Activated B cell treated with CpG ODN at 0.5 μM for 24 hours (primary cell): ENCODE measurements around the gene OSBPL8. TPM values are rescaled to one million over a fixed set of nuclear protein-coding genes. Genes with fewer than 3 reads are reported as not detected.
A peak's percentile ranks its signal among the peaks of the same experiment; 100 is the strongest.
"Not testable (repeated sequence)": the region's sequence is repeated elsewhere in the genome, so short reads cannot be mapped to it uniquely, and the experiment has no call there.

Experiments used
- ATAC-seq: fragments of 200-7000 bp; cut with Tn5 transposase; one replicate; pipeline ENCODE4 v1.10.0; 2021; ENCODE audit warnings: low read depth, mild to moderate bottlenecking, moderate library complexity
- CTCF ChIA-PET: fragments of 350-600 bp; sonication (Branson Sonifier 250); formaldehyde crosslinking; loops from one replicate; lab custom pipeline; 2021; ENCODE audit warnings: antibody characterized with exemption; lab: Charles Lee
- POLR2A ChIA-PET: fragments of 350-600 bp; sonication (Branson Sonifier 250); formaldehyde crosslinking; loops from one replicate; lab custom pipeline; 2021; ENCODE audit warnings: antibody characterized with exemption; lab: Charles Lee
- DNase-seq: peaks from one replicate; pipeline ENCODE4 v3.0.0; 2022
- H3K27ac Mint-ChIP-seq: one replicate; pipeline ENCODE4 v1.8.0; 2020; ENCODE audit warnings: mixed read lengths
- H3K27me3 Mint-ChIP-seq: one replicate; pipeline ENCODE4 v1.8.0; 2021; ENCODE audit warnings: mixed read lengths
- H3K36me3 Mint-ChIP-seq: one replicate; pipeline ENCODE4 v1.8.0; 2021; ENCODE audit warnings: low read depth, mixed read lengths
- H3K4me1 Mint-ChIP-seq: one replicate; pipeline ENCODE4 v1.8.0; 2021; ENCODE audit warnings: mixed read lengths
- H3K4me3 Mint-ChIP-seq: one replicate; pipeline ENCODE4 v1.8.0; 2020; ENCODE audit warnings: mild to moderate bottlenecking, mixed read lengths
- H3K9me3 Mint-ChIP-seq: one replicate; pipeline ENCODE4 v1.8.0; 2020; ENCODE audit warnings: mixed read lengths
- CTCF ChIP-seq: fragments of 200-600 bp; IDR thresholded peaks from one replicate; pipeline ENCODE4 v1.8.0; 2022; ENCODE audit warnings: antibody characterized with exemption, mild to moderate bottlenecking
- intact Hi-C: fragments of 100-400 bp; cut with micrococcal nuclease; formaldehyde crosslinking; loops from one replicate; pipeline ENCODE4 v1.15.1; 2024
- total RNA-seq: library from RNA; stranded (reverse); gene quantifications from 2 replicates; pipeline ENCODE4 v1.2.3, GENCODE V29; 2022

The OSBPL8 gene
- total RNA-seq, 1 donor from 2014 or later, result 79.6 TPM

DNA sequence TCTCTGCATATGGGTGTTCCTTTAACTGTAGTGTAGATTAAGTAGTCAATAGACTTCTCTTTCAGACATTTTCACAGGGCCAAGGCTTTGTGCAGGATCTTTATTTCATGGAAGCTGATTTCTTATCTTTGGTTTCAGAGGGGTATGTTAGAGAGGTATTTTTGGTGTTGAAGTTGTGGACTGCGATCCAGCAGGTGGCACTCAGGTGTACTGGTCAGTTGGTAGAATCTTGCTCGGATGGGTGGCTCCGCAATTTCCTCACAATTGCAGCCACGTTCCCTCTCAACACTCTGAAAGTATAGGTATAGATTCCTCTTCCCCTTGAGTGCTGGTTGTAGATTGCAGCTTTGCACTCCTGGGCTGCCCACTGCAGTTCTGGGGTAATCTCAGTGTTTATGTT is 44.3 kb downstream of the OSBPL8 start:
- H3K27ac Mint-ChIP-seq, result no peak overlapping the region
- intact Hi-C loops, result no loop called here
- peaks cover 54% of the 10 kb centered on the region for H3K36me3 Mint-ChIP-seq
- ATAC-seq (no peak), DNase-seq (no peak)
- ChIA-PET POLR2A (no interaction called here), CTCF (interaction anchor here (0.8 to 1.4 kb wide), 2 partner anchors 18 to 71 kb away, joined by 3 to 5 read pairs; no protein-coding TSS in a partner anchor)
- H3K4me3 Mint-ChIP-seq, result no peak overlapping the region
- peaks cover 73% of the 10 kb centered on the region for H3K4me1 Mint-ChIP-seq
- peaks cover 35% of the 10 kb centered on the region for H3K9me3 Mint-ChIP-seq
- H3K27me3 Mint-ChIP-seq, result no peaks in the 10 kb centered on the region
- TF ChIP-seq CTCF, result no peak

GRCh38 chr12:76511116-76511716 is 48.4 kb downstream of the OSBPL8 start:
- Mint-ChIP-seq H3K27ac (peak overlapping the region; percentile 89), H3K4me1 (peaks cover 63% of the 10 kb centered on the region), H3K4me3 (peak overlapping the region; percentile 59), H3K9me3 (peaks cover 23% of the 10 kb centered on the region), H3K36me3 (peaks cover 39% of the 10 kb centered on the region)
- ChIA-PET POLR2A (interaction anchor here (0.6 to 1.6 kb wide), 12 partner anchors 22 to 1031 kb away, joined by 3 to 23 read pairs (median 5); partner anchors contain the start of genes BBS10, GLIPR1, KRR1 and OSBPL8), CTCF (interaction anchor here (0.6 to 1.3 kb wide), 3 partner anchors 43 to 75 kb away, joined by 3 read pairs; no protein-coding TSS in a partner anchor)
- peak; percentile 93 for ATAC-seq
- not testable (repeated sequence) for DNase-seq, H3K27me3 Mint-ChIP-seq
- intact Hi-C loops, result loop anchor here (1.0 to 2.0 kb wide), 8 partner anchors 16 to 1000 kb away; partner anchors contain the start of genes KRR1, NAP1L1, OSBPL8 and PHLDA1

DNA sequence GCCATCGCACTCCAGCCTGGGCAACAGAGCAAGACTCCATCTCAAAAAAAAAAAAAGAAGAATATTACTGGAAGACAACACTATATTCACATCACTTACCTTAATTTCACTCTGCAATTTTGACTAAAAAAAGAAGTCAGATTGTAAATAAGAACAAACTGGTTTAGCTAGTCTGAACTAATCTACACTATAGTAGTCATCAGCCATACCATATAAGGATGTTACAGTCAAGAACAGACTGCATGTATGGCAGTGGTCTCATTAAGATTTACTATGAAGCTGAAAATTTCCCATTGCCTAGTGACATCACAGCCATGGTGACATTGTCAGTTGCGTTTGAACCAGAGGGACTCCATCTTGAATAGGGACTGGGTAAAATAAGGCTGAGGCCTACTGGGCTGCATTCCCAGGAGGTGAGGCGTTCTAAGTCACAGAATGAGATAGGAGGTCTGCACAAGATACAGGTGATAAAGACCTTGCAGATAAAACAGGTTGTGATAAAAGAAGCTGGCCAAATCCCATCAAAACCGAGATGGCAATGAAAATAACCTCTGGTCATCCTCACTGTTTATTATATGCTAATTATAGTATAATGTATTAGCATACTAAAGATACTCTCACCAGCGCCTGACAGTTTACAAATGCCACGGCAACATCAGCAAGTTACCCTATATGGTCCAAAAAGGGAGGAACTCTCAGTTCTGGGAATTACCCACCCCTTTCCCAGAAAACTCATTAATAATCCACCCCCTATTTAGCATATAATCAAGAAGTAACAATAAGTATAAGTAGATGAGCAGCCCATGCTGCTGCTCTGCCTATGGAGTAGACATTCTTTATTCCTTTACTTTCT is 51.2 kb downstream of the OSBPL8 start:
- Mint-ChIP-seq H3K27me3 (no peaks in the 10 kb centered on the region), H3K27ac (no peak overlapping the region), H3K9me3 (peaks cover 12% of the 10 kb centered on the region), H3K36me3 (peaks cover 31% of the 10 kb centered on the region), H3K4me1 (peaks cover 49% of the 10 kb centered on the region), H3K4me3 (no peak overlapping the region)
- DNase-seq (no peak), ATAC-seq (no peak)
- TF ChIP-seq CTCF, result no peak
- POLR2A ChIA-PET, result no interaction called here
- intact Hi-C loops, result no loop called here
- CTCF ChIA-PET, result interaction anchor here (0.9 kb wide), 1 partner anchor 419 kb away, joined by 3 read pairs; no protein-coding TSS in a partner anchor

- H3K27ac Mint-ChIP-seq, result no peak overlapping the region
- TF ChIP-seq CTCF, result no peak
- ATAC-seq, result no peak
- no peaks in the 10 kb centered on the region for H3K27me3 Mint-ChIP-seq
- DNase-seq, result no peak
- H3K36me3 Mint-ChIP-seq, result peaks cover 36% of the 10 kb centered on the region
- intact Hi-C loops, result no loop called here
- H3K4me3 Mint-ChIP-seq, result no peak overlapping the region
- ChIA-PET CTCF (no interaction called here), POLR2A (no interaction called here)
- peaks cover 29% of the 10 kb centered on the region for H3K4me1 Mint-ChIP-seq
- peaks cover 3% of the 10 kb centered on the region for H3K9me3 Mint-ChIP-seq
Measured at GRCh38 chr12:76506149-76506548, 53.4 kb downstream of the OSBPL8 start.

DNA sequence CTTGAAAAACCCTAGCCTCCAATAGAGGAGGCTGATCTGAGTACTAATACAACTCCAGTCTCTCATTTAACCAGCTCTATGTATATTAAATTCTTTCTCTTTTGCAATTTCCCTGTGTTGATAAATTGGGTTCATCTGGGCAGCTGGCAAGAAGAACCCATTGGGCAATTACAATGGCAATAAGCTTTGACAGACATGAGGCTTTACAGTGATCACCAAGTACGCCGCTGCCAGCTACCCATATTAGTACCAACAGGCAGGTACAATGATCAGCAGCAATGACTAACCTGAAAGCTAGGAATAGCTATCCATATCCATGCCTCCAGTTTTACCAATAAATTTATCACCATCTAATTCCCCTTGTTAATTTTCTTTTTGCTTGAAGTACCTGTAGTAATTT is 54.5 kb downstream of the OSBPL8 start:
- peak overlapping the region; percentile 35 for H3K27ac Mint-ChIP-seq
- DNase-seq (no peak), ATAC-seq (no peak)
- H3K27me3 Mint-ChIP-seq, result no peaks in the 10 kb centered on the region
- peaks cover 35% of the 10 kb centered on the region for H3K36me3 Mint-ChIP-seq
- no peaks in the 10 kb centered on the region for H3K9me3 Mint-ChIP-seq
- intact Hi-C loops, result no loop called here
- TF ChIP-seq CTCF, result no peak
- POLR2A ChIA-PET, result no interaction called here
- peaks cover 20% of the 10 kb centered on the region for H3K4me1 Mint-ChIP-seq
- CTCF ChIA-PET, result no interaction called here
- no peak overlapping the region for H3K4me3 Mint-ChIP-seq
